ENCODE results near the gene SEC22A. TPM values are rescaled to one million over a fixed set of nuclear protein-coding genes. Genes with fewer than 3 reads are reported as not detected.

The SEC22A gene
- polyA plus RNA-seq, 4 donors: 4.6 to 17.3 (median 8.3) TPM

DNA sequence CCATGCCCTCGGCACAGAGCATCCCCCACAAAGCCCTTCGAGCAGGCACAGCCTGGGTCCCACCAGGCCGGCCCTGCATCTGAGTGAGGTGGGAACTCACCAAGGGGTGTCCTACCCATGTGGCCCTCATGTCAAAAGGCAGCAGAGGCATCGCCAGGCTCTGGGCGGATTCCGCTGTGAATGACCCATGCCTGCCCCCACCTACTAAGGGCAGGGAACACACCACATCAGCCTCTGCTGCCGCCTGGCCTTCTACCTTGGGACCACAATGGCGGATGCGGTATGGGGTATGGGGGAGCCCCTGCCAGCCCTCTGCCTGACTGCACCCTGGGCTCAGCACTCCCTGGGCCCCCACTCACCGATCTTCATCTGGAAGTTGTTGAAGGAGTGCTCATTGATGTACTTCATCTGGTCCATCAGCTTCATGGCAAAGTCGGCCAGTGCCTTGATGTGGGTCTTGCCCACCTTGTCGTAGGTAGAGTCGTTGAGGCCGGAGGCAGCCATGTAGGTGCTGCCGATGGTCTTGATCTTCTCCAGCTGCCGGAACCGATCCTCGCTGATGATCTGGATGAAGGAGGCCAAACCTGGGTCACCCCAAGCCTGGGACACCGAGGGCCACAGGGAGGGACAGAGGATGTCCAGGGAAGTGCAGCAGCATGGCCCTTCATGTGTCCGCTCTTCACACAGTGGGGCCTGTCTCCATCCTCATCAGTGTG is 87.8 kb downstream of the SEC22A start:
- Histone ChIP-seq H3K9me3 (ENCODE audit: control insufficient read depth in 2 of 2, insufficient read depth in 1 of 2, low read depth in 1 of 2, low read length in 1 of 2) (no peaks in the 10 kb centered on the region), H3K36me3 (ENCODE audit: control insufficient read depth in 3 of 3, insufficient read depth in 2 of 3, low read depth in 1 of 3, low read length in 3 of 3) (peaks cover 0 to 57% (median 0%) of the 10 kb centered on the region in 3 donors), H3K27ac (ENCODE audit: low read depth in 1 of 3, low read length in 2 of 3) (no peak overlapping the region), H3K4me1 (ENCODE audit: control insufficient read depth in 3 of 3, insufficient read depth in 2 of 3, low read depth in 1 of 3, low read length in 2 of 3) (no peaks in the 10 kb centered on the region), H3K4me3 (ENCODE audit: low read depth in 1 of 3, low read length in 3 of 3) (no peak overlapping the region), H3K27me3 (ENCODE audit: control insufficient read depth in 3 of 3, insufficient read depth in 3 of 3, low read length in 3 of 3) (no peaks in the 10 kb centered on the region)
- FAIRE-seq: no peak
- DNase-seq: no peak
- 93 to 94% (median 93%) methylated on average over 20 of the region's 20 CpGs for WGBS, 3 donors

DNA sequence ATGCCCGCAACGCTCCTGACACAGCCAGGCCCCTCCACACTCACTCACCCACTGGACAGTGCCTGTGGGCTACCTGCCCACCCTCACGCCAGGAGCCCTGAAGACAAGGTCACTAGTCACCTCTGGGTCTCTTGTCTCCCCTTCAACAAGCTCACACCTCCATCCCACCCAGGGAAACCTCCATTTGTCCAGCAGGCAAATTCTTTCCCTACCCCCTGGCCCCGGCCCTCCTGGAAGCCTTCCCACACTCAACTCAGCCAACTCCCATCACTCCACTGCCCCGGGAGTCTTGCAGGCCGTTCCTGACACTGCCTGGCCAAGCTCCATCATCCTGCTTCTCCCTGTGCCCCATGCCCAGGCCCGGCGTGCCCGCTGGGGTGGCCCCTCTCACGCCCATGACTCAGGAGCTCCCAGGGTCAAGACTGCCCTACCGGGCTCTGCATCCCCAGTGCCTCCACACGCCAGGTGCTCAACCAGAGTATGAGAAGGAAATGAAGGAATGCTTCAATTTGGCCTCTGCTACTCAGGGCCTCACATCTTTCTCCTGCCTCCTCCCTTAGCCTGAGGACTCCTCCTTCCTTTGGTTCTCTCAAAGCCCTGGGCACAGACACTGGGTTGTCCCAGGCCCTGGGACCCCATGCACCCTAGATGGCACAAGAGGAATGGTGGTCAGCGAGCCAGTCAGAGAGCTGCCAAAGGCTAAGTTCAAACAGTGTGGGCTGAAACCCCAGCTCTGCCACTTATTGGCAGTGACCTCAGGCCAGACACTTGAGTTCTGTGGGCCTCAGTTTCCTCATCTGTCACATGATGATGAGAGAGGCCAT is 88.6 kb downstream of the SEC22A start:
- no peak for FAIRE-seq

DNA sequence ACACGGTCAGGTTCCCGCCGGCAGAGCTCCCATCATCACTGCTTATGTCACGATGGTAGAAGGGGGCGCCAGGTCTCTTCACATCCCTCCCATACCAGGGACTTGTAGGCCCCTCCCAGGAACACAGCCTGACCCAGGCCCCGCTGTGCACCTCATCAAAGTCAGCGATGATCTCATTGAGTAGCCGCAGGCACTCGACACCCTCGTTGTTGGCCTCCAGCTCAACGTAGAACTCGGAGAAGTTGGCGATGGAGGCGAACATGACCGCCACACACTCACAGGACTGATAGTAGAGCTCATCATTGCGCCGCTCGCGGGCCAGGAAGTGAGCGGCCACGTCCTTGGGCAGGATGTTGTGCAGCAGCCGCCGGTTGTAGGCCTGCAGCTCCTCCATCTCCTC is 89.2 kb downstream of the SEC22A start:
- Histone ChIP-seq H3K36me3 (ENCODE audit: control insufficient read depth in 3 of 3, insufficient read depth in 2 of 3, low read depth in 1 of 3, low read length in 3 of 3) (peaks cover 0 to 47% (median 0%) of the 10 kb centered on the region in 3 donors), H3K4me3 (ENCODE audit: low read depth in 1 of 3, low read length in 3 of 3) (no peak overlapping the region), H3K4me1 (ENCODE audit: control insufficient read depth in 3 of 3, insufficient read depth in 2 of 3, low read depth in 1 of 3, low read length in 2 of 3) (no peaks in the 10 kb centered on the region), H3K9me3 (ENCODE audit: control insufficient read depth in 2 of 2, insufficient read depth in 1 of 2, low read depth in 1 of 2, low read length in 1 of 2) (no peaks in the 10 kb centered on the region), H3K27me3 (ENCODE audit: control insufficient read depth in 3 of 3, insufficient read depth in 3 of 3, low read length in 3 of 3) (no peaks in the 10 kb centered on the region), H3K27ac (ENCODE audit: low read depth in 1 of 3, low read length in 2 of 3) (no peak overlapping the region)
- FAIRE-seq (no peak), DNase-seq (no peak)
- WGBS, 3 donors: 91 to 94% (median 92%) methylated on average over 23 of the region's 23 CpGs

More for the DNA sequence above, 88.6 kb downstream of the SEC22A start:
- WGBS, 3 donors: 83 to 87% (median 84%) methylated on average over 13 of the region's 13 CpGs
- H3K4me1 ChIP-seq (ENCODE audit: control insufficient read depth in 3 of 3, insufficient read depth in 2 of 3, low read depth in 1 of 3, low read length in 2 of 3): no peaks in the 10 kb centered on the region
- DNase-seq: no peak
- peaks cover 0 to 49% (median 0%) of the 10 kb centered on the region in 3 donors for H3K36me3 ChIP-seq (ENCODE audit: control insufficient read depth in 3 of 3, insufficient read depth in 2 of 3, low read depth in 1 of 3, low read length in 3 of 3)
- no peaks in the 10 kb centered on the region for H3K27me3 ChIP-seq (ENCODE audit: control insufficient read depth in 3 of 3, insufficient read depth in 3 of 3, low read length in 3 of 3)
- H3K4me3 ChIP-seq (ENCODE audit: low read depth in 1 of 3, low read length in 3 of 3): no peak overlapping the region
- no peak overlapping the region for H3K27ac ChIP-seq (ENCODE audit: low read depth in 1 of 3, low read length in 2 of 3)
- no peaks in the 10 kb centered on the region for H3K9me3 ChIP-seq (ENCODE audit: control insufficient read depth in 2 of 2, insufficient read depth in 1 of 2, low read depth in 1 of 2, low read length in 1 of 2)

DNA sequence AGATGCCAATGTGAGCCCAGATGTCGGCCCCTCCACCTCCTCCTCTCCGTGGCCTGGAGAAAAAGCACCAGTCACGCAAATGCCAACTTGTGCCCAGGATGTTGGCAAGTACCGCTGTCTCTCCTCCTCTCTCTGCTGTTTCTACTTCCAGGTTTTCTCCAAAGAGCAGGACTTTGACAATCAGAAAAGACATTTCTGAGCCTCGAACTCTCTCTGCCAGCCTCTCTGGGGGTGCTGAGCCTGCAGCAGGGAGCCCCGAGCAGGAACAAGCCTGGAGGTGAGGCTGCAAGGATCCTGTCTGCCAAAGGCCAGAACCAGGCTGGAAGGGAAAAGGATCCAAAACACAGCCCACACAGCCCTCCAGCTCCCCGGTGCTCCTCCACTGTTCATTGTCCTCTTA is 89.7 kb downstream of the SEC22A start:
- no peak for FAIRE-seq
- H3K36me3 ChIP-seq (ENCODE audit: control insufficient read depth in 3 of 3, insufficient read depth in 2 of 3, low read depth in 1 of 3, low read length in 3 of 3): peaks cover 0 to 43% (median 0%) of the 10 kb centered on the region in 3 donors
- 77 to 88% (median 81%) methylated on average over 7 of the region's 7 CpGs for WGBS, 3 donors

DNA sequence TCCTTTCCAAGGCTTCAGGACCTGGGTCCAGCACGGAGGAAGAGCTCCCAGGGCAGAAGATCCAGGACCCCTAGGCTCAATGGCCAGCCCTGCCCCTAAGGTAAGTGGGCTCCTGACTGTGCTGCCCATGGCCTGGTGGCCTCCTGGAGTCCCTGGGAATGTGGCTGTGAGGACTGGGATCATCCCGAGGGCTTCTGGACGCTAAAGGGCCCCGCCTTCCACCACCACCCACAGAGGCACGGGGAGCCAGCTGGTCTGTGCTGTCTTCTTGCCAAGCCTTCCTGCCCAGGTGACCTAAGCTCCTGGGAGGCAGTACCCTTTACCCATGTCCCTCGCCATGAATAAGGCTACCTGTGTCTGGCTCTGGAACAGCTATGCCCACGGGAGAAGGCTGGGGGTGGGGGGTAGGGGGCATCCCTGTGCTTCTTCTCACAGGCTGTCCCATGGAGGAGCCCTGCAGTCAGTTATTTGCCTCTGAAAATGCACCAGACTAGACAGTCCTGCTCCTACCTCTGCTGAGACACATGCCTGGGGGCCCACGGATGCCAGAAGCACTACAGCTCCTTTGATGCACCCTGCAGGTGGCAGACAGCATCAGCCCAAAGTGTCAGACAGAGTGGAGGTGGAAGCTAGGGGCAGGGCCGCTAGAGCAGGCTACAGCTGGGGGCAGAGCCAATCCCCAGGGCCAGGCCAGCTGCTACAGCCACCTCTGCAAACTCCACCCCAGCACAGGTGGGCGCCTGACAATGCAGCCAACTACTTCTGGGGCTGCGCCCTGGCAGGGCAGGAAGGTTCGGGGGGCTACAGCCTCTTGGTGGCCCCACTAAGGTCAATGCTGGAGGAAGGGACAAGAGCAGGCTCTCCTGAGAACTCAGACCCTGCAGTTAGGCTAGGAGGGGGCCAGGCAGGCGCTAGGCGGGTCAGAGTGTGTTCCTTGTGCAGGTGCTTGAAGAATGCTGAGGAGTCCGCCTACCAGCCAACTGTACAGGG is 90.9 kb downstream of the SEC22A start:
- Histone ChIP-seq H3K4me1 (ENCODE audit: control insufficient read depth in 3 of 3, insufficient read depth in 2 of 3, low read depth in 1 of 3, low read length in 2 of 3) (no peaks in the 10 kb centered on the region), H3K36me3 (ENCODE audit: control insufficient read depth in 3 of 3, insufficient read depth in 2 of 3, low read depth in 1 of 3, low read length in 3 of 3) (peaks cover 0 to 42% (median 0%) of the 10 kb centered on the region in 3 donors), H3K4me3 (ENCODE audit: low read depth in 1 of 3, low read length in 3 of 3) (no peak overlapping the region), H3K27ac (ENCODE audit: low read depth in 1 of 3, low read length in 2 of 3) (no peak overlapping the region), H3K27me3 (ENCODE audit: control insufficient read depth in 3 of 3, insufficient read depth in 3 of 3, low read length in 3 of 3) (no peaks in the 10 kb centered on the region), H3K9me3 (ENCODE audit: control insufficient read depth in 2 of 2, insufficient read depth in 1 of 2, low read depth in 1 of 2, low read length in 1 of 2) (no peaks in the 10 kb centered on the region)
- no peak for FAIRE-seq
- DNase-seq: no peak
- 54 to 69% (median 57%) methylated on average over 14 to 15 of the region's 15 CpGs for WGBS, 3 donors

More for the DNA sequence above, 89.7 kb downstream of the SEC22A start:
- Histone ChIP-seq H3K4me1 (ENCODE audit: control insufficient read depth in 3 of 3, insufficient read depth in 2 of 3, low read depth in 1 of 3, low read length in 2 of 3) (no peaks in the 10 kb centered on the region), H3K27me3 (ENCODE audit: control insufficient read depth in 3 of 3, insufficient read depth in 3 of 3, low read length in 3 of 3) (no peaks in the 10 kb centered on the region), H3K4me3 (ENCODE audit: low read depth in 1 of 3, low read length in 3 of 3) (no peak overlapping the region), H3K9me3 (ENCODE audit: control insufficient read depth in 2 of 2, insufficient read depth in 1 of 2, low read depth in 1 of 2, low read length in 1 of 2) (no peaks in the 10 kb centered on the region), H3K27ac (ENCODE audit: low read depth in 1 of 3, low read length in 2 of 3) (no peak overlapping the region)
- no peak for DNase-seq

DNA sequence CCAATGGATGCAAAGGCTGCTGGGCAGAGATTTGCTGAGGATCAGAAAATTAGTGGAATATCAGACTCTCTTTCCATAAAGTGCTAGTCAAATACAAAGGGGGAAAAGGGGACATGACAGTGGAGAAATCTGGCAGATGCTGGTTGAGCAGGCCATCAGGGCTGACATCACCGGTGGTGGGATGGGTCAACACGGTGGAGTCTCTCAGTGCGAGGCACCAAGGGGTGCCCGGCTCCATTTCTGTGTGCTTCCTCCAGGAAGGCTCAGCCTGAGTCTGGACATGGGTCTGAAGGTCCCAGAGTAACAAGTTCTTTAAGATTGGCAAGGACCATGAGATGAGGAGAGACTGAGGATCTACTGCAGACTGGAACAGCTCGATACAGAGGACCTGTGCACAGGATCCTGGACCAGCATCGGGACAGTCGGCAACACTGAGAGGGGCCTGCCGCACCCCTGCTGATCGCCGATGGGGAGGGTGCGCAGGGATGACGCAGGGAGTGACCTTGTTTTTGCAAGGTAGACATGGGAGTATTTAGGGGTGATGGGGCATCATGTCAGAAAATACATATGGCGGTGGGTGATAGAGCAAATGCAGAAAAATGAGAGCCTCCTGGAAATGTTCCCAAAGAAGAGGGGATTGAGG is 92.7 kb downstream of the SEC22A start:
- H3K4me1 ChIP-seq (ENCODE audit: control insufficient read depth in 3 of 3, insufficient read depth in 2 of 3, low read depth in 1 of 3, low read length in 2 of 3): no peaks in the 10 kb centered on the region
- no peak overlapping the region for H3K27ac ChIP-seq (ENCODE audit: low read depth in 1 of 3, low read length in 2 of 3)
- DNase-seq (no peak), FAIRE-seq (no peak)
- H3K27me3 ChIP-seq (ENCODE audit: control insufficient read depth in 3 of 3, insufficient read depth in 3 of 3, low read length in 3 of 3): no peaks in the 10 kb centered on the region
- 91 to 93% (median 93%) methylated on average over 13 of the region's 13 CpGs for WGBS, 3 donors
- no peaks in the 10 kb centered on the region for H3K9me3 ChIP-seq (ENCODE audit: control insufficient read depth in 2 of 2, insufficient read depth in 1 of 2, low read depth in 1 of 2, low read length in 1 of 2)
- peaks cover 0 to 37% (median 0%) of the 10 kb centered on the region in 3 donors for H3K36me3 ChIP-seq (ENCODE audit: control insufficient read depth in 3 of 3, insufficient read depth in 2 of 3, low read depth in 1 of 3, low read length in 3 of 3)
- H3K4me3 ChIP-seq (ENCODE audit: low read depth in 1 of 3, low read length in 3 of 3): no peak overlapping the region

DNA sequence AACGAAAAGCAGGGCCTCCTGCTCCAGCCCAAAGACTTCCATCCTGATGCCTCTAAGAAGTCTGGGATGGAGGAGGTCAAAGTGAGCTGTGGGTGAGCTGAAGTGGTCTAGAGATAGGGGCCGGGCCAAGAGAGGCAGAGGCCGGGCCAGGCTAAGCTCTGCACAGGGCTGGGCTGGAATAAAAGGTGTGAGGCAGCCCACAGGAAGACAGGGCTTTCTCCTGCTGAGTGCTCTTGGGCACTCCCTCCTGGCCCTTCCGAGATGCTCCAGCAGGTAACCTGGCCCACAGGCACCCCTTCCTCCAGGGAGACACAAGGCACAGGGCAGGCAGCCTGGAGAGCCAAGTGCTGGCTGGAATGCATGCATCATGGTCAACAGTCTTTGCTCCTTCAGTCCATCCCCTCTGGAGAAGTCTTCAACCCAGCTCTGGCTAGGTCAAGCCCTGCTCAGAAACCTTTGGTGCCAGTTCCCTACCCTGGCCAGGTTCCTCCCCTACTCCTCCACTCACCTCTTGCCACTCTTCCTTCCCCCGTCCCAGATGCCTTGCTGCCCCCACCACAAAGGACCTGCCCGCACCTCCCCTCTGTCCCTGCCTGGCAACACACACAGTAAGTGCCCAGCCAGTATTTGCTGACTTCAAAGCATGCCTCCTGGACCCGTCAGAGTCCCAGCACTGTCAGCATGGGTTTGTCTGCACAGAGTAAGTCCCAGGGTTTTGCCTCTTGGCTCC is 93.6 kb downstream of the SEC22A start:
- DNase-seq (no peak), FAIRE-seq (no peak)
- no peaks in the 10 kb centered on the region for H3K9me3 ChIP-seq (ENCODE audit: control insufficient read depth in 2 of 2, insufficient read depth in 1 of 2, low read depth in 1 of 2, low read length in 1 of 2)
- H3K36me3 ChIP-seq (ENCODE audit: control insufficient read depth in 3 of 3, insufficient read depth in 2 of 3, low read depth in 1 of 3, low read length in 3 of 3): peaks cover 0 to 38% (median 0%) of the 10 kb centered on the region in 3 donors
- H3K27ac ChIP-seq (ENCODE audit: low read depth in 1 of 3, low read length in 2 of 3): no peak overlapping the region
- H3K27me3 ChIP-seq (ENCODE audit: control insufficient read depth in 3 of 3, insufficient read depth in 3 of 3, low read length in 3 of 3): no peaks in the 10 kb centered on the region
- H3K4me1 ChIP-seq (ENCODE audit: control insufficient read depth in 3 of 3, insufficient read depth in 2 of 3, low read depth in 1 of 3, low read length in 2 of 3): no peaks in the 10 kb centered on the region
- WGBS, 3 donors: 52 to 69% (median 69%) methylated on average over 7 of the region's 7 CpGs
- H3K4me3 ChIP-seq (ENCODE audit: low read depth in 1 of 3, low read length in 3 of 3): no peak overlapping the region
